ENCODE measurements around the gene WNK4.

DNA sequence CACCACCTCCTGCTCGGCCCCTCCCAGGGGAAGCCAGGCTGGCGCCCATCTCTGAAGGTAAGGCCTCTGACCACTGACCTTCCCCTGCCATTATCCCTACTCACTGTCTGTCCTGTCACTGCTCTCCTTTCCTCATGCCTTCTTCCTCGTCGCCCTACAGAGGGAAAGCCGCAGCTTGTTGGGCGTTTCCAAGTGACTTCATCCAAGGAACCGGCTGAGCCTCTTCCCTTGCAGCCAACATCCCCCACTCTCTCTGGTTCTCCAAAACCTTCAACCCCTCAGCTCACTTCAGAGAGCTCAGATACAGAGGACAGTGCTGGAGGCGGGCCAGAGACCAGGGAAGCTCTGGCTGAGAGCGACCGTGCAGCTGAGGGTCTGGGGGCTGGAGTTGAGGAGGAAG, 15.1 kb downstream of the WNK4 start:
- TF ChIP-seq, protein P1, sequence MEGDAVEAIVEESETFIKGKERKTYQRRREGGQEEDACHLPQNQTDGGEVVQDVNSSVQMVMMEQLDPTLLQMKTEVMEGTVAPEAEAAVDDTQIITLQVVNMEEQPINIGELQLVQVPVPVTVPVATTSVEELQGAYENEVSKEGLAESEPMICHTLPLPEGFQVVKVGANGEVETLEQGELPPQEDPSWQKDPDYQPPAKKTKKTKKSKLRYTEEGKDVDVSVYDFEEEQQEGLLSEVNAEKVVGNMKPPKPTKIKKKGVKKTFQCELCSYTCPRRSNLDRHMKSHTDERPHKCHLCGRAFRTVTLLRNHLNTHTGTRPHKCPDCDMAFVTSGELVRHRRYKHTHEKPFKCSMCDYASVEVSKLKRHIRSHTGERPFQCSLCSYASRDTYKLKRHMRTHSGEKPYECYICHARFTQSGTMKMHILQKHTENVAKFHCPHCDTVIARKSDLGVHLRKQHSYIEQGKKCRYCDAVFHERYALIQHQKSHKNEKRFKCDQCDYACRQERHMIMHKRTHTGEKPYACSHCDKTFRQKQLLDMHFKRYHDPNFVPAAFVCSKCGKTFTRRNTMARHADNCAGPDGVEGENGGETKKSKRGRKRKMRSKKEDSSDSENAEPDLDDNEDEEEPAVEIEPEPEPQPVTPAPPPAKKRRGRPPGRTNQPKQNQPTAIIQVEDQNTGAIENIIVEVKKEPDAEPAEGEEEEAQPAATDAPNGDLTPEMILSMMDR (IDR thresholded peaks at IDR 0.05; ENCODE audit: poor library complexity, severe bottlenecking) = no peak
- TF ChIP-seq EP300 (conservative IDR thresholded peaks at IDR 0.05; ENCODE audit: poor library complexity, severe bottlenecking) = no peak
- TF ChIP-seq TAF1 (IDR thresholded peaks at IDR 0.05; ENCODE audit: low read depth) = no peak
